Measurements from ENCODE around the gene SNX30.

GRCh38 chr9:112719696-112720095 lies 30.9 kb upstream of the SNX30 start:
- TF ChIP-seq CTCF (IDR thresholded peaks at IDR 0.05) (no peak), POLR2A (IDR thresholded peaks at IDR 0.05) (no peak), EP300 (IDR thresholded peaks at IDR 0.05) (no peak), POLR2AphosphoS5 (IDR thresholded peaks at IDR 0.05) (no peak)

Measured in gastroesophageal sphincter (tissue), 3 donors.